Neural cell (in vitro differentiated cells): Measurements from ENCODE around the gene LOXL4.

Source experiments
- CTCF ChIP-seq: fragments of 450-650 bp; IDR thresholded peaks from 2 replicates; pipeline ENCODE4 v1.5.1; 2014; ENCODE audit warnings: antibody characterized with exemption, mild to moderate bottlenecking, moderate library complexity; ENCODE audit not compliant: poor library complexity, severe bottlenecking
- EP300 ChIP-seq: fragments of 450-650 bp; conservative IDR thresholded peaks from 2 replicates; pipeline ENCODE4 v1.6.1; 2014; ENCODE audit warnings: antibody characterized with exemption, mild to moderate bottlenecking, moderate library complexity; ENCODE audit not compliant: poor library complexity, severe bottlenecking
- EZH2 ChIP-seq: fragments of 200-600, 300-800 bp; shearing (Covaris generic), sonication (generic); IDR thresholded peaks from 2 replicates; pipeline ENCODE4 v1.6.1; 2014; ENCODE audit warnings: antibody characterized with exemption, low read length, borderline replicate concordance, mild to moderate bottlenecking; ENCODE audit not compliant: insufficient read depth, poor library complexity, severe bottlenecking
- MXI1 ChIP-seq: fragments of 450-650 bp; conservative IDR thresholded peaks from 2 replicates; pipeline ENCODE4 v1.6.1; 2014; ENCODE audit warnings: antibody characterized with exemption, mild to moderate bottlenecking; ENCODE audit not compliant: poor library complexity, severe bottlenecking
- POLR2AphosphoS5 ChIP-seq: IDR thresholded peaks from 2 replicates; pipeline ENCODE4 v1.6.1; 2012
- RAD21 ChIP-seq: fragments of 450-650 bp; conservative IDR thresholded peaks from 2 replicates; pipeline ENCODE4 v1.6.1; 2014; ENCODE audit warnings: antibody characterized with exemption, mild to moderate bottlenecking, moderate library complexity
- REST ChIP-seq: IDR thresholded peaks from 2 replicates; pipeline ENCODE4 v1.6.1; 2012; ENCODE audit warnings: borderline replicate concordance
- SMC3 ChIP-seq: fragments of 450-650 bp; conservative IDR thresholded peaks from 2 replicates; pipeline ENCODE4 v1.6.1; 2014; ENCODE audit warnings: antibody characterized with exemption, mild to moderate bottlenecking, moderate library complexity; ENCODE audit not compliant: poor library complexity
- TAF1 ChIP-seq: IDR thresholded peaks from 2 replicates; pipeline ENCODE4 v1.6.1; 2012; ENCODE audit warnings: low read depth

GRCh38 chr10:98248018-98248417 lies 20.0 kb downstream of the LOXL4 start:
- no peak for TF ChIP-seq CTCF
- TF ChIP-seq EZH2 = no peak
- TF ChIP-seq RAD21 = no peak
- no peak for TF ChIP-seq TAF1
- TF ChIP-seq EP300 = no peak
- no peak for TF ChIP-seq POLR2AphosphoS5
- TF ChIP-seq REST = no peak
- TF ChIP-seq SMC3 = no peak
- TF ChIP-seq MXI1 = no peak
